ENCODE data around the gene GRK3.

DNA sequence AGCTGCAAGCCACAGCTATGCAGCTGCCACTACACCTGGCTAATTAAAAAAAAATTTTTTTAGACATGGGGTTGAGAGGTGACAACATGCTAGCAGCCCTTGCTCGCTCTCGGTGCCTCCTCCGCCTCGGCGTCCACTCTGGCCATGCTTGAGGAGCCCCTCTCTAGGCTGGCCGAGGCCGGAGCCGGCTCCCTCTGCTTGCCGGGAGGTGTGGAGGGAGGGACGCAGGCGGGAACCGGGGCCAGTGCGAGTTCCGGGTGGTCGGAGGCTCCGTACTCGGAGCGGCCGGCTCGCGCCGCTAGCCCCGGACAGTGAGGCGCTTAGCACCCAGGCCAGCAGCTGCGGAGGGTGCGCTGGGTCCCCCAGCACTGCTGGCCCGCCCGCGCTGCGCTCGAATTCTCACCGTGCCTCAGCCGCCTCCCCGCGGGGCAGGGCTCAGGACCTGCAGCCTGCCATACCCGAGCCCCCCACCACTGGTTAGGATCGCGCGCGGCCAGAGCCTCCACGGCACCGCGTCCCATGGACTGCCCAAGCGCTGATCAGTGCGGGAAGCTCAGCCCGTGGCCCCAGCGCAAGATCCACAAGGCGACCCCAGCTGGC is 188.2 kb downstream of the GRK3 start:
- TF ChIP-seq, protein P1, sequence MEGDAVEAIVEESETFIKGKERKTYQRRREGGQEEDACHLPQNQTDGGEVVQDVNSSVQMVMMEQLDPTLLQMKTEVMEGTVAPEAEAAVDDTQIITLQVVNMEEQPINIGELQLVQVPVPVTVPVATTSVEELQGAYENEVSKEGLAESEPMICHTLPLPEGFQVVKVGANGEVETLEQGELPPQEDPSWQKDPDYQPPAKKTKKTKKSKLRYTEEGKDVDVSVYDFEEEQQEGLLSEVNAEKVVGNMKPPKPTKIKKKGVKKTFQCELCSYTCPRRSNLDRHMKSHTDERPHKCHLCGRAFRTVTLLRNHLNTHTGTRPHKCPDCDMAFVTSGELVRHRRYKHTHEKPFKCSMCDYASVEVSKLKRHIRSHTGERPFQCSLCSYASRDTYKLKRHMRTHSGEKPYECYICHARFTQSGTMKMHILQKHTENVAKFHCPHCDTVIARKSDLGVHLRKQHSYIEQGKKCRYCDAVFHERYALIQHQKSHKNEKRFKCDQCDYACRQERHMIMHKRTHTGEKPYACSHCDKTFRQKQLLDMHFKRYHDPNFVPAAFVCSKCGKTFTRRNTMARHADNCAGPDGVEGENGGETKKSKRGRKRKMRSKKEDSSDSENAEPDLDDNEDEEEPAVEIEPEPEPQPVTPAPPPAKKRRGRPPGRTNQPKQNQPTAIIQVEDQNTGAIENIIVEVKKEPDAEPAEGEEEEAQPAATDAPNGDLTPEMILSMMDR (IDR thresholded peaks at IDR 0.05), result no peak
- TF ChIP-seq EP300 (IDR thresholded peaks at IDR 0.05), result no peak
